ENCODE results near the gene SNX20.
A peak's percentile ranks its signal among the peaks of the same experiment; 100 is the strongest.

Gene SNX20

GRCh38 chr16:50680556-50680893, 587 bp downstream of the SNX20 start:
- H3K4me3 ChIP-seq (ENCODE audit: control insufficient read depth, low read depth, low read length), result no peak overlapping the region
- no peak for TF ChIP-seq CTCF (IDR thresholded peaks at IDR 0.05; ENCODE audit: control insufficient read depth, insufficient read depth, low read depth, low read length, missing control alignments)
- no peak for DNase-seq (ENCODE audit: low read depth)

GRCh38 chr16:50679676-50680555, 1.2 kb downstream of the SNX20 start:
- H3K4me3 ChIP-seq (ENCODE audit: control insufficient read depth, low read depth, low read length), result no peak overlapping the region
- no peak for DNase-seq (ENCODE audit: low read depth)
- no peak for TF ChIP-seq CTCF (IDR thresholded peaks at IDR 0.05; ENCODE audit: control insufficient read depth, insufficient read depth, low read depth, low read length, missing control alignments)

DNA sequence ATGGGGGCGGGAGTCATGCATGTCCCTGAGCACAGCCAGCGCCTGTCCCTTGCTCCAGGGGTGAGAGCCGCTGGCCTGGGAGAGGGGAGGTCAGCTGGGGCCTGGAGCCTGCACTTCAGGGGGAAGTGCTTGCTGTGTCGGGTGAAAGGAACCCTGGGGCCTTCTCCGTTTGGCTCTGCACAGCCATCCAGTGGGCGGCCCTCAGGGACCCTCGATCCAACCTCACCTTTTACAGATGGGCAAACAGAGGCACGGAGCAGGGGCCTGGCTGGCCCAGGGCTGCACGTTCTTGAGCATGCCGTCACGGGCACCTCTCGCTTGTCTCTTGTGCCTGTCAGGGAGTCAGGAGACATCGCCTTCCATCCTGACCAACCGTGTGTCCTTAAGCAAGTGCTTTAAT, 1.8 kb downstream of the SNX20 start:
- H3K4me3 ChIP-seq (ENCODE audit: control insufficient read depth, low read depth, low read length), result no peak overlapping the region

DNA sequence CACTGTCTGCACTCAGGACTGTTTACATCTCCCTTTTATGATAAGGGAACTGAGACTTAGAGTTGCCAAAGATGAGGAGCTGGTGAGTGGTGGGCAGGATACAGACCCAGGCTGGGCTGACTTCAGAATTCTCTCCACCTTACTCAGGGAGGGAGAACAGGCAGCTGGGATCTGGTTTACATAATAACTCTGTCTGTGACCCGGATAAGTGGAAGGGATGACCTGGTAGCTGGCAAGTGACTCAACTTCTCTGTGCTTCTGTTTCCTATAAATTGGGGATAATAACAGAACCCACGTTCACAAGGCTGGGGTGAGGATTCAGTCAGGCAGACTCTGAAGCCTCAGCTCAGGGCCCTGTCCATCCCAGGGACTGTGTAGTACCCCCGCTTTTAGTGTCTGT, 2.6 kb downstream of the SNX20 start:
- TF ChIP-seq CTCF (IDR thresholded peaks at IDR 0.05; ENCODE audit: control insufficient read depth, insufficient read depth, low read depth, low read length, missing control alignments), result no peak
- H3K4me3 ChIP-seq (ENCODE audit: control insufficient read depth, low read depth, low read length), result no peak overlapping the region
- DNase-seq (ENCODE audit: low read depth), result no peak

More for the DNA sequence above, 1.8 kb downstream of the SNX20 start:
- no peak for DNase-seq (ENCODE audit: low read depth)
- no peak for TF ChIP-seq CTCF (IDR thresholded peaks at IDR 0.05; ENCODE audit: control insufficient read depth, insufficient read depth, low read depth, low read length, missing control alignments)

DNA sequence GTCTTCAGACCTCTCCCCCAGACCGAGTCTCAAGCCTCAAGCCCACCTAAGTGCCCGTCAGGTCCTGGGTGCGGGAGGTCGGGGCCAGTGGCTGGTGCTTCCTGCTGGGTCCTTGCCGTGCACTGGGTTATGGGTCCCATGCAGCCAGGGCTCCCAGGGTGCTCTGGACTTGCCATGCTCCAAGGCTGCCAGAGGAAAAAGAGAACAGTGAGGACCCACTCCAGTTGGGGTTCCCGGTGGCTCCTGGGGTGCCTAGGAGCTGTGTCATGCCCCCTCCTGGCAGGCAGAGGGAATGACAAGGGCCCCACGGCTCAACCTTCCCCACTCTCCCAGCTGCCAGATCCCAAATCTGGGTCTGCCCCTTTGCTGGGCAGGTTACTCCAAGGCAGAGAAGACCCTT, 3.8 kb downstream of the SNX20 start:
- DNase-seq (ENCODE audit: low read depth), result no peak
- TF ChIP-seq CTCF (IDR thresholded peaks at IDR 0.05; ENCODE audit: control insufficient read depth, insufficient read depth, low read depth, low read length, missing control alignments), result peak; percentile 36
- H3K4me3 ChIP-seq (ENCODE audit: control insufficient read depth, low read depth, low read length), result no peak overlapping the region

DNA sequence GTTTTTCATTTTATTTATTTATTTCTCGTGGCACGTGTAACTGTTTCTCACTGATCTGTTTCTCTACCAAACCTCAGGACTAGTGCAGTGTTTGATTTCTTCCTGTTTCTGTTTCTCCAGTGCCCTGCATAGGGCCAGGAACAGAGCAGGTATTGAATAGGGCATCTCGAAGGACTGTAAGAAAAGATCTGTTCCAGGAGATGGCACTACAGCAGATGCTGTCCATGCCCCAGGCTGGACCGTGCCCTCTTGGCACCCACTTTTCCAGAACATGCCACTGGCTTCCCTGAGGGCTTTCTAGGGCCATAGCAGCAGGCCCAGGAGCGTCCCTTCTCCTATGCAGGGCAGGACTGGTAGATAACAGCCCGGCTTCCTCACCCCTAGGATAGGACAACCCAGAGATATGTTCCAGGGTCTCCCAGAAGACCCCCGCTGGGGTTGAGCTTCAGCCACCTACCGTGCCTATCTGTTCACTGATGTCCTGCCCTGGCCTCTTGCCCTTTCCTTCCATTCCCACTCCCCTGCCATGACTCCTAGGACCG, 4.4 kb downstream of the SNX20 start:
- no peak overlapping the region for H3K4me3 ChIP-seq (ENCODE audit: control insufficient read depth, low read depth, low read length)
- no peak for TF ChIP-seq CTCF (IDR thresholded peaks at IDR 0.05; ENCODE audit: control insufficient read depth, insufficient read depth, low read depth, low read length, missing control alignments)
- DNase-seq (ENCODE audit: low read depth), result no peak

Measured in AG09309 (cell line).